Smooth muscle cell (in vitro differentiated cells): ENCODE data around the gene ZDHHC11. TPM values are rescaled to one million over a fixed set of nuclear protein-coding genes. Genes with fewer than 3 reads are reported as not detected.

Experiments
- DNase-seq: peaks from one replicate; lab custom pipeline; 2025; ENCODE audit not compliant: unreplicated experiment; lab: John Stamatoyannopoulos, UW
- H2AFZ ChIP-seq: fragments of 200-600 bp; sonication (generic); 2 replicates; pipeline ENCODE4 v1.6.0; 2016; ENCODE audit warnings: antibody characterized with exemption, low read depth, mild to moderate bottlenecking
- H3F3A ChIP-seq: fragments of 200-600 bp; sonication (generic); 2 replicates; pipeline ENCODE4 v1.6.0; 2017; ENCODE audit warnings: antibody characterized with exemption, low read depth
- H3K27ac ChIP-seq: fragments of 200-600 bp; sonication (generic); 2 replicates; pipeline ENCODE4 v1.5.1; 2016; ENCODE audit warnings: low read depth, mild to moderate bottlenecking
- H3K27me3 ChIP-seq: fragments of 200-600 bp; sonication (generic); 2 replicates; pipeline ENCODE4 v1.6.1; 2016; ENCODE audit warnings: low read depth, mild to moderate bottlenecking
- H3K36me3 ChIP-seq: fragments of 200-600 bp; sonication (generic); 2 replicates; pipeline ENCODE4 v1.5.1; 2016; ENCODE audit warnings: low read depth
- H3K4me1 ChIP-seq: fragments of 200-600 bp; sonication (generic); 2 replicates; pipeline ENCODE4 v1.5.1; 2016; ENCODE audit warnings: low read depth
- H3K4me2 ChIP-seq: fragments of 200-600 bp; sonication (generic); 2 replicates; pipeline ENCODE4 v1.6.0; 2016; ENCODE audit warnings: mild to moderate bottlenecking
- H3K4me3 ChIP-seq: fragments of 200-600 bp; sonication (generic); 2 replicates; pipeline ENCODE4 v1.5.1; 2016; ENCODE audit warnings: mild to moderate bottlenecking
- H3K79me2 ChIP-seq: fragments of 200-600 bp; sonication (generic); 2 replicates; pipeline ENCODE4 v1.6.0; 2016; ENCODE audit warnings: low read depth, mild to moderate bottlenecking
- H3K9ac ChIP-seq: fragments of 200-600 bp; sonication (generic); 2 replicates; pipeline ENCODE4 v1.6.0; 2016; ENCODE audit warnings: low read depth
- H3K9me3 ChIP-seq: fragments of 200-600 bp; sonication (generic); replicated peaks from 2 replicates; pipeline ENCODE4 v1.5.1; 2016; ENCODE audit warnings: low read depth
- H4K20me1 ChIP-seq: fragments of 200-600 bp; sonication (generic); 2 replicates; pipeline ENCODE4 v1.6.0; 2016; ENCODE audit warnings: low read depth
- CTCF ChIP-seq: fragments of 200-600 bp; sonication (generic); IDR thresholded peaks from 2 replicates; pipeline ENCODE4 v1.5.1; 2017; ENCODE audit warnings: borderline replicate concordance, mild to moderate bottlenecking, antibody characterized with exemption; ENCODE audit not compliant: insufficient read depth, poor library complexity, severe bottlenecking
- WGBS: methylation state at CpG from one replicate; pipeline ENCODE4 v1.1.7; 2016; ENCODE audit warnings: low lambda C conversion rate; 5-methylcytosine and 5-hydroxymethylcytosine counted together
- polyA plus RNA-seq: library from polyadenylated mRNA; unstranded; fragments of >200 nt; fragmentation: Nextera tagmentation; extraction: Ambion mirVana; gene quantifications from 2 replicates; pipeline ENCODE4 v1.2.1, GENCODE V29; 2016
- total RNA-seq: library from RNA; depleted of rRNA; stranded (reverse); fragments of >200 nt; gene quantifications from 2 replicates; pipeline ENCODE4 v1.2.3, GENCODE V29; 2014

ZDHHC11 gene
- total and polyA plus RNA-seq, 2 experiments from 2014 or later = 1.7 to 4.8 TPM

GRCh38 chr5:864492-865167 lies 13.8 kb upstream of the ZDHHC11 start:
- Histone ChIP-seq H3K4me3 (no peak overlapping the region), H3F3A (no peaks in the 10 kb centered on the region), H3K9ac (no peak overlapping the region), H2AFZ (no peak overlapping the region), H3K9me3 (no peaks in the 10 kb centered on the region), H3K4me2 (no peak overlapping the region), H3K4me1 (no peaks in the 10 kb centered on the region), H3K79me2 (peaks cover 4% of the 10 kb centered on the region), H4K20me1 (no peaks in the 10 kb centered on the region), H3K27ac (no peak overlapping the region), H3K36me3 (peaks cover 8% of the 10 kb centered on the region), H3K27me3 (no peaks in the 10 kb centered on the region)
- DNase-seq = no peak
- WGBS = 94% methylated on average over 15 of the region's 15 CpGs
- no peak for TF ChIP-seq CTCF

- Histone ChIP-seq H3K4me3 (no peak overlapping the region), H3K27ac (no peak overlapping the region), H3K4me2 (no peak overlapping the region), H3K79me2 (peaks cover 4% of the 10 kb centered on the region), H3K27me3 (no peaks in the 10 kb centered on the region), H4K20me1 (no peaks in the 10 kb centered on the region), H3K9me3 (no peaks in the 10 kb centered on the region), H3F3A (no peaks in the 10 kb centered on the region), H3K9ac (no peak overlapping the region), H2AFZ (no peak overlapping the region), H3K4me1 (no peaks in the 10 kb centered on the region), H3K36me3 (peaks cover 3% of the 10 kb centered on the region)
- no peak for TF ChIP-seq CTCF
- DNase-seq = no peak
- WGBS = 97% methylated on average over 16 of the region's 16 CpGs
Observed at GRCh38 chr5:863244-863805, 12.5 kb upstream of the ZDHHC11 start.

- H3K4me1 ChIP-seq = no peaks in the 10 kb centered on the region
- no peak for TF ChIP-seq CTCF
- no peaks in the 10 kb centered on the region for H3K27me3 ChIP-seq
- no peaks in the 10 kb centered on the region for H3K9me3 ChIP-seq
- H2AFZ ChIP-seq = no peak overlapping the region
- H3K9ac ChIP-seq = no peak overlapping the region
- H3K4me3 ChIP-seq = no peak overlapping the region
- no peaks in the 10 kb centered on the region for H3F3A ChIP-seq
- no peak for DNase-seq
- 90% methylated on average over 25 of the region's 25 CpGs for WGBS
- H4K20me1 ChIP-seq = no peaks in the 10 kb centered on the region
- H3K4me2 ChIP-seq = no peak overlapping the region
- H3K36me3 ChIP-seq = no peaks in the 10 kb centered on the region
- no peak overlapping the region for H3K27ac ChIP-seq
- peaks cover 4% of the 10 kb centered on the region for H3K79me2 ChIP-seq
Observed at GRCh38 chr5:862367-863243, 11.8 kb upstream of the ZDHHC11 start.
